Astrocyte of the cerebellum (primary cell): ENCODE data around the gene CCT7.

Experiments
- DNase-seq: peaks from one replicate; pipeline ENCODE4 v3.0.0-alpha.2; 2011; ENCODE audit warnings: low read depth
- H3K4me3 ChIP-seq: 2 replicates; pipeline ENCODE4 v1.5.1; 2011; ENCODE audit warnings: mild to moderate bottlenecking, low read depth, low read length, moderate library complexity
- in situ Hi-C: cut with HindIII; loops from 2 replicates; pipeline ENCODE4 v1.10.0; 2017; ENCODE audit warnings: low sequenced_read_pairs
- TF ChIP-seq, protein P1 (sequence below): IDR thresholded peaks from 2 replicates; pipeline ENCODE4 v1.5.1; 2012; ENCODE audit warnings: low read length, low read depth, moderate library complexity, mild to moderate bottlenecking; ENCODE audit errors: missing control alignments

CCT7 gene

DNA sequence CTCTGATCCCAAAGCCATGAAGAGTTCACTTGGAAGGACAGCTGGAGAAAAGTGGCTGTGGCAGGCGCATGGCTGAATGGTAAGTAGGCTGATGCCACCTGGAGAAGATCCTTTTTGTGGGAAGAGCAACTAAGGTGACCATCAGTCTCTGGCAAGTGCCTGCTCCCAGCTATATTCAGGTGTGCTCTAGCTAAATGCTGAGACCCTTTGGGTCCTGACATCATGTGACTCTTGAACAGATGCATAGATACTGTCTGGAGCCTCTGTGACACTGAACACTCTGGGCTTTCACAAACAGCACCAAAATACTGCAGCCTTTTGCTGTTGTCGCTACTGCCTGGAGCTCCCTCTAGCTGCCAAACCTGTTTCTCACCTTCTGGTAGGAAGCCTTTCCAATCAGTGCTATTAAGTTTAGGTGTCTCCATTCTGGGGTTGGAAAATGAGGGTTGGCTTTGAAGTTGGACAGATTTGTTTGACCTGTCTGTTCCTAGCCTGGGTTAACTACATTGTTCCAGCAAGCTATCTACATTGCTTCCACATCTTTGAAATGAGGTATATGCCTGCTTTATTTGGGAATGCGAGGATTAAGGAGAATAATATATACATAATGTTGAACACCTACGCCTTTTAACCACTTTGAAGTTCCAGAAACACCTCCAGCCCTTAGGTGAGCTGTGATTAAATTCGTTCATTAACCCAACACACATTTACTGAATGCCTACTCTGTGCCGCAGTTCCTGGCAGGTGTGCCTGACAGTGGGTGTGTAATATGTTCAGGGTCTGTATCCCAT is 56.1 kb downstream of the CCT7 start:
- H3K4me3 ChIP-seq = no peak overlapping the region
- TF ChIP-seq, protein P1, sequence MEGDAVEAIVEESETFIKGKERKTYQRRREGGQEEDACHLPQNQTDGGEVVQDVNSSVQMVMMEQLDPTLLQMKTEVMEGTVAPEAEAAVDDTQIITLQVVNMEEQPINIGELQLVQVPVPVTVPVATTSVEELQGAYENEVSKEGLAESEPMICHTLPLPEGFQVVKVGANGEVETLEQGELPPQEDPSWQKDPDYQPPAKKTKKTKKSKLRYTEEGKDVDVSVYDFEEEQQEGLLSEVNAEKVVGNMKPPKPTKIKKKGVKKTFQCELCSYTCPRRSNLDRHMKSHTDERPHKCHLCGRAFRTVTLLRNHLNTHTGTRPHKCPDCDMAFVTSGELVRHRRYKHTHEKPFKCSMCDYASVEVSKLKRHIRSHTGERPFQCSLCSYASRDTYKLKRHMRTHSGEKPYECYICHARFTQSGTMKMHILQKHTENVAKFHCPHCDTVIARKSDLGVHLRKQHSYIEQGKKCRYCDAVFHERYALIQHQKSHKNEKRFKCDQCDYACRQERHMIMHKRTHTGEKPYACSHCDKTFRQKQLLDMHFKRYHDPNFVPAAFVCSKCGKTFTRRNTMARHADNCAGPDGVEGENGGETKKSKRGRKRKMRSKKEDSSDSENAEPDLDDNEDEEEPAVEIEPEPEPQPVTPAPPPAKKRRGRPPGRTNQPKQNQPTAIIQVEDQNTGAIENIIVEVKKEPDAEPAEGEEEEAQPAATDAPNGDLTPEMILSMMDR = peak; percentile 79
- DNase-seq = no peak
- in situ Hi-C loops = loop anchor here (5.0 kb wide), 1 partner anchor 48 kb away; no protein-coding TSS in a partner anchor

DNA sequence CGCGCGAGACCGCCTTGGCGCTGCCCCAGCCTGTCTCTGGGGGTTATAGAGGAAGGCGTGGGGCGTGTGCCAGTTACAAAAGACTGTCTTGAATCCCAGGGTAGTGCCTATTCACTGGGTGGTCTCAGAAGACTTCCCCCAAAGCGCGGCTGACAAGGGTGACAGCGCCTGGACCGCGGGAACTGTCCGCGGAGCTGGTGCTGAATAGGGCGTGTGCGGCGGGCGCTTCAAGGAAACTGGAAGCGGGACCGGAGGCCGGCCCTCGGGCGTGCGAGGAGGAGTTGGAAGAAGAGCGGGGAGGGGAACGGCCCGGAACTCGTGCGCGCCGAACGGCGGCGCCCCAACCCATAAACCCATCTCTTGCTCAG is 57.0 kb downstream of the CCT7 start:
- in situ Hi-C loops = loop anchor here (5.0 kb wide), 1 partner anchor 49 kb away; no protein-coding TSS in a partner anchor
- TF ChIP-seq, protein P1 = no peak
- peak overlapping the region; percentile 12 for H3K4me3 ChIP-seq
- DNase-seq = peak; percentile 22

DNA sequence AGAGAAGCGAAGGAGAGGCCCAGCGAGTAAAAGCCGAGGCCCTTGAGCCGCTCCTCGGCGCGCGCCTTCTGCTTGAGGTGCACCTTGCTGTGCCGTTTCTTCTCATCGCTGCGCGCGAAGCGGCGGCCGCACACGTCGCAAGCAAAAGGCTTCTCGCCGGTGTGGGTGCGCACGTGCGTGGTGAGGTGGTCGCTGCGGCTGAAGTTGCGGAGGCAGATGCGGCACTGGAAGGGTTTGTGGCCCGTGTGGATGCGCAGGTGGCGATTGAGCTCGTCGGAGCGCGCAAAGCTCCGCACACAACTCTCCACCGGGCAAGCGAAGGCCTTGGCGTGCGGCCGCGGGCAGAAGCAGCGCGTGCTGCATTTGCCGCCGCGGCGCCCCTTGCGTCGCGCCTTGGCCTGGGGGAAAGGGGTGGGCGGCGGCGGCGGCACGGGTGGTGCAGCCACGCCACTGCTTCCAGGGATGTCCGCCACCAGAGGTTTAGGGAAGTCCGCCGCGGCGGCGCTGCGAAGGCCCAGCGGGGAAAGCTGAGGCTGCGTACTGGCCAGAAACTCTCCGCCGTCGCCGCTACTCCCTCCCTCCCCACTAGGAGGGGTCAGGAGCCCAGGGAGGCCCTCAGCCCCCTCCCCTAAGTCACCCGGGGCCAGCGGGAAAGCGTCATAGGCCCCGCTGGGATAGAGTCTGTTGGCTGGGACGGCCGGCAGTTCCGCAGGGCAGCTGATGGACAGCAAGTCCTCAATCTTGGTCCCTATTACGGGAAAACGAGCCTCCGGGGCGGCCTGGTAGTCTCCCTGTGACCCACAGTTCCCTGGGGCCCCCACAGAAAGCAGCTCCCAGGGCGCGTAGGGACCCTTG is 57.6 kb downstream of the CCT7 start:
- TF ChIP-seq, protein P1 = no peak
- in situ Hi-C loops = loop anchor here (5.0 kb wide), 1 partner anchor 49 kb away; no protein-coding TSS in a partner anchor
- peak overlapping the region; percentile 12 for H3K4me3 ChIP-seq
- no peak for DNase-seq

DNA sequence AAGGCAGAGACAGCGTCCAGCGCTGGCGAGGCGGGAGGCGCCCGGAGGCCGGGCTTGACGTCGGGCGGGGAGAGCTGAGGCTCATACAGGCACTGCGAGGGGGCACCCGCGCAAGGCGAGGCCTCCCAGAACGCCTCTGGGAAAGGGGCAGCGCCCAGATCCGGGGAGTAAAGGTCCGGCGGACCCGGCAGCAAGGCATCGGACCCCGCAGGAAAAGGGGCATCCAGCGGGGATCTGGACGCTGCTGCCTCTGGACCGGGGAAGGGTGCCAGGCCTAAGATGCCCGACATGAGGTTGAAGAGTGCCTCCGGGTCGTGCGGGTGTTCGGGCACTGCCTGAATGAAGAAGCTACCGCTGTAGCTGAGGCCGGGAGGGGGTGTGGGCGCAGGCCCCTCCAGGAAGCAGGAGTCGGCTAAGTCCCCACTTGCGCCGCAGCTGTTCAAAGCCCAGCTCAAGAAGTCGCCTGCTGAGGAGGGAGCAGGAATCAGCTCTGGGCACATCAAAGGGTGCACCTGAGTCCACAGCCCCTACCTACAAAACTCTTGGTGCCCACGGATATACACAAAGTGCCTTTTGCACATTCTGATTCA is 58.3 kb downstream of the CCT7 start:
- in situ Hi-C loops = loop anchor here (5.0 kb wide), 1 partner anchor 50 kb away; no protein-coding TSS in a partner anchor

DNA sequence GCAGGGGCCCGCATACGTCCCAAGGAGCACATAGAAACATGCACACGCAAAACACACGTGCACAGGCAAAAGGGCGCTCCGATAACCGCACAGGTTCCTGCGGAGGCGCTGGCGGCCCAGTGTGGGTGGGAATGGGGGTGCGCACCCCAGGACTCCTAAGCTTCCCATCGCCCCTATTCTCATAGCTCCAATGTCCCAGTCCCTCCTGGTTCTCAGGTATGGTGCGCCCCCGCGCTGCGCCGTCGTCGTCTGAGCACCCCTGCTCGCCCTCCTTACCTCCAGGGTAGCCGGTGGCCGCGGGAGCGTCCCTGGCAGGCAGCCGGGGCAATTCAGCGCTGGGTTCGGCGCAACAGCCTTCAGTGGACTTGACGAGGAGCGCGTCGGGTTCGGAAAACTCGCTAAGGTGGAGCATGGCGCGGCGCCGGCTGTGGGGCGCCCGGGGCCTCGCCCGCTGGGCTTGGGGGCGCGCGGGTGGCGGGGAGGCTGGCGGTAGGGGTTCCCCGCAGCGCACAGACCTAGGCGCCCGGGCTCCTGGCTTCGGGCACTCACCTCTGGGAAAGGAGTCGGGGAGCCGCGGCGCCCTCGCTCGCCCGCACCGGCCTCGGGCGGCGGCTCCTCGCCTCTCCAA is 58.9 kb downstream of the CCT7 start:
- in situ Hi-C loops = loop anchor here (5.0 kb wide), 1 partner anchor 51 kb away; no protein-coding TSS in a partner anchor
- peak overlapping the region; percentile 36 for H3K4me3 ChIP-seq
- TF ChIP-seq, protein P1 = no peak
- DNase-seq = no peak

More for the DNA sequence above, 58.3 kb downstream of the CCT7 start:
- TF ChIP-seq, protein P1 = no peak
- no peak overlapping the region for H3K4me3 ChIP-seq
- no peak for DNase-seq

DNA sequence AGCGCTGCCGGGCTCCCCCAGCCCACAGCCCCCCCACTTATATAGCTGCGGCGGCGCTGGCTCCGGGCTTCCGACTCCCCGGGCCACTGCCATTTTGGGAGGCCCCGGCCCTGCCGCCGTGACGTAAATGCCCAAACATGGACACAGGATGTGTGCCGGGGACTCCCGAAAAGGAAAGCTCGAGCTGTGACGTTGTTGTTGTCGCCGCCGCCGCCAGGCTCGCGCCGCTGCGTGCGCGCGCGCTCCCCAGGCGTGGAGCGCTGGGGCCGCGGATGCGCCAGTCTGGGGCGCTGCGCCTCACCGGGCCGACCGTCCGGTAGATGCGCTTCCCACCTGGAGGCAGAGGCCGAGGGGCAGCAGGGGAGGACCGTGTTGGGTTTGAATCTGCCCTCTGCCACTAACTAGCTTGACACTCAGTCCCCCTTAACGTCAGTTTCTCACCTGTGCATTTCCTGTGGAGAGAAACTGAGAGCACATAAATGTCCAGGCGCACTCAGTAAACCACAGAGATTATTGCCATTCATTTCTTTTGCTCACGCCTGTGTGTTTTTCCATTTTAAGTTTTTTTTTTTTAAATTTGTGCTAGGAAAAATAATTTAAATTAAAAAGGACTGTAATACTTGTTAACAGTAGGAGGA is 59.5 kb downstream of the CCT7 start, which contains the start of gene EGR4:
TSS of gene EGR4 (minus strand) at position 15 of the 638 bp plus-strand sequence. CDS start 231 bp downstream, outside the sequence.
- peak within 1 kb of the TSS; percentile 36 for H3K4me3 ChIP-seq
- in situ Hi-C loops = loop anchor here (5.0 kb wide), 1 partner anchor 51 kb away; no protein-coding TSS in a partner anchor
- no peak for DNase-seq
- TF ChIP-seq, protein P1 = no peak
